Right lobe of liver (tissue), 6 donors: ENCODE results near the gene KREMEN1. TPM values are rescaled to one million over a fixed set of nuclear protein-coding genes. Genes with fewer than 3 reads are reported as not detected.

Experiments
- ATAC-seq, 4 donors: fragments of 200-7000 bp; cut with Tn5 transposase; one replicate each; pipeline ENCODE4 v1.9.1; 2020; ENCODE audit warnings: mild to moderate bottlenecking in 4 of 4, moderate library complexity in 4 of 4
- DNase-seq, 3 donors: peaks; one replicate each; pipeline ENCODE4 v3.0.0-alpha.2; 2020
- H3K27ac ChIP-seq, 3 donors: fragments of 200-600 bp; one replicate each; pipeline ENCODE4 v1.8.0; 2022
- H3K27me3 ChIP-seq, 2 donors: fragments of 200-600 bp; one replicate each; pipeline ENCODE4 v1.8.0; 2022
- H3K36me3 ChIP-seq, 4 donors: fragments of 200-600 bp; sonication (generic) in 1 of 4; one replicate each; pipeline versions ENCODE4 v1.5.1 to v1.8.0; 2017 to 2022; ENCODE audit warnings: control low read depth in 1 of 4
- H3K4me1 ChIP-seq, 4 donors: fragments of 200-600 bp; sonication (generic) in 1 of 4; one replicate each; pipeline versions ENCODE4 v1.5.1 to v1.8.0; 2017 to 2022; ENCODE audit warnings: control low read depth in 1 of 4
- H3K4me3 ChIP-seq, 3 donors: fragments of 200-600 bp; one replicate each; pipeline ENCODE4 v1.8.0; 2022
- H3K9me3 ChIP-seq, 4 donors: fragments of 200-600 bp; sonication (generic) in 1 of 4; one replicate each; pipeline versions ENCODE4 v1.5.1 to v1.8.0; 2017 to 2022; ENCODE audit warnings: control low read depth in 1 of 4
- CTCF ChIP-seq, 4 donors: fragments of 200-600 bp in 3 of 4; fragments of 450-650 bp in 1 of 4; IDR thresholded peaks; one replicate each; pipeline versions ENCODE4 v1.5.1 to v1.8.0; 2016 to 2022; ENCODE audit warnings: antibody characterized with exemption in 4 of 4, mild to moderate bottlenecking in 2 of 4
- POLR2A ChIP-seq: fragments of 450-650 bp; IDR thresholded peaks from one replicate; pipeline ENCODE4 v1.6.1; 2017; ENCODE audit warnings: antibody characterized with exemption, mild to moderate bottlenecking
- WGBS: methylation state at CpG from one replicate; pipeline ENCODE4 v1.1.6; 2018; ENCODE audit warnings: low coverage, low lambda C conversion rate; ENCODE audit not compliant: insufficient coverage; ENCODE audit errors: missing lambda C conversion rate; 5-methylcytosine and 5-hydroxymethylcytosine counted together
- intact Hi-C, 2 donors: fragments of 100-400 bp; cut with DNase I; formaldehyde crosslinking; loops; one replicate each; pipeline versions ENCODE4 v1.11.2 to v1.14.1; 2022
- total RNA-seq, 6 experiments: library from RNA; depleted of rRNA in 2 of 6; stranded (reverse); fragments of >200 nt in 2 of 6; fragmentation: NEBNext Ultra II Directional in 3 of 6; extraction: Animal tissue kit (Norgen Biotek cat#: 25700) in 3 of 6; gene quantifications; one replicate each; pipeline versions ENCODE4 v1.1.0 to v1.2.4, GENCODE V29; 2016 to 2023
- donor health status: DM: no; HTN: yes; CAD: no.
- donor health status: DM: no; HTN: no; CAD: no.
- donor health status: DM: no; HTN: no; CAD: no.
- donor health status: DM: no; HTN: yes; CAD: no.
- donor health status: DM: no; HTN: yes; CAD: no.

The KREMEN1 gene
- total RNA-seq, 6 experiments from 2014 or later: 1.7 to 6.7 (median 3.0) TPM

GRCh38 chr22:29073618-29074275, 912 bp downstream of the KREMEN1 start:
- ATAC-seq: peak; percentile 30 to 48 (median 35)
- intact Hi-C loops: no loop called here
- no peaks in the 10 kb centered on the region for H3K36me3 ChIP-seq
- no peaks in the 10 kb centered on the region for H3K9me3 ChIP-seq
- H3K27me3 ChIP-seq: no peaks in the 10 kb centered on the region
- H3K4me1 ChIP-seq: peaks cover 0 to 24% (median 4%) of the 10 kb centered on the region in 4 donors
- TF ChIP-seq POLR2A (no peak), CTCF (IDR thresholded peaks at IDR 0.05) (peak in 1 of 4 donors; percentile 5)
- peak; percentile 62 to 72 (median 65) for DNase-seq
- WGBS: 3% methylated on average over 13 of the region's 53 CpGs
- H3K4me3 ChIP-seq: peak overlapping the region; percentile 54 to 65 (median 54)
- H3K27ac ChIP-seq: peak overlapping the region in 1 of 3 donors; percentile 51

GRCh38 chr22:29074276-29074772, 1.5 kb downstream of the KREMEN1 start:
- H3K36me3 ChIP-seq: no peaks in the 10 kb centered on the region
- intact Hi-C loops: no loop called here
- no peaks in the 10 kb centered on the region for H3K9me3 ChIP-seq
- H3K27me3 ChIP-seq: no peaks in the 10 kb centered on the region
- peaks cover 0 to 24% (median 4%) of the 10 kb centered on the region in 4 donors for H3K4me1 ChIP-seq
- 40% methylated on average over 6 of the region's 10 CpGs for WGBS
- ATAC-seq (no peak), DNase-seq (no peak)
- peak overlapping the region; percentile 54 to 65 (median 54) for H3K4me3 ChIP-seq
- peak overlapping the region in 1 of 3 donors; percentile 51 for H3K27ac ChIP-seq
- no peak for TF ChIP-seq POLR2A

GRCh38 chr22:29078036-29078868, 5.4 kb downstream of the KREMEN1 start:
- H3K27me3 ChIP-seq: no peaks in the 10 kb centered on the region
- no peaks in the 10 kb centered on the region for H3K36me3 ChIP-seq
- WGBS: 82% methylated on average over 6 of the region's 6 CpGs
- peak in 1 of 3 donors; percentile 32 for DNase-seq
- no peak for TF ChIP-seq POLR2A
- no peak for TF ChIP-seq CTCF (IDR thresholded peaks at IDR 0.05)
- no peak for ATAC-seq
- peaks cover 0 to 25% (median 5%) of the 10 kb centered on the region in 4 donors for H3K4me1 ChIP-seq
- H3K9me3 ChIP-seq: no peaks in the 10 kb centered on the region
- no peak overlapping the region for H3K4me3 ChIP-seq
- H3K27ac ChIP-seq: no peak overlapping the region
- intact Hi-C loops: no loop called here

- no peaks in the 10 kb centered on the region for H3K36me3 ChIP-seq
- peaks cover 0 to 25% (median 5%) of the 10 kb centered on the region in 4 donors for H3K4me1 ChIP-seq
- H3K27me3 ChIP-seq: no peaks in the 10 kb centered on the region
- intact Hi-C loops: no loop called here
- ATAC-seq (no peak), DNase-seq (no peak)
- no peak for TF ChIP-seq CTCF (IDR thresholded peaks at IDR 0.05)
- TF ChIP-seq POLR2A: no peak
- H3K4me3 ChIP-seq: no peak overlapping the region
- no peaks in the 10 kb centered on the region for H3K9me3 ChIP-seq
- 87% methylated on average over 5 of the region's 6 CpGs for WGBS
- H3K27ac ChIP-seq: no peak overlapping the region
Measured at GRCh38 chr22:29078869-29079207, 6.0 kb downstream of the KREMEN1 start.
